ENCODE results near the gene B3GNT4. TPM values are rescaled to one million over a fixed set of nuclear protein-coding genes. Genes with fewer than 3 reads are reported as not detected.

Gene B3GNT4
- total and polyA plus RNA-seq, 2 donors (not counting 3 experiments of a cell fraction or from before 2014, with no cell fraction given) = 0.11 to 0.31 TPM

GRCh38 chr12:122225683-122226365 lies 22.3 kb downstream of the B3GNT4 start, which contains the start of gene DIABLO:
TSS of gene DIABLO (minus strand) at chr12:122226052. CDS start at chr12:122226014, 38 bp downstream.
- intact Hi-C loops (cut with micrococcal nuclease) = loop anchor here (1.0 to 5.0 kb wide), 2 partner anchors 40 to 526 kb away; partner anchors contain the start of genes DENR and VPS33A
- Histone ChIP-seq H3K9ac (replicated peaks; ENCODE audit: extremely low read depth, insufficient read depth, low read length) (peak within 1 kb of the TSS; percentile 93), H3K9me3 (replicated peaks; ENCODE audit: control insufficient read depth, insufficient read depth, low read length) (no peaks in the 10 kb centered on the region), H3K9me1 (replicated peaks; ENCODE audit: control insufficient read depth, extremely low read depth, insufficient read depth, low read length) (no peaks in the 10 kb centered on the region), H3K27me3 (ENCODE audit: control insufficient read depth in 2 of 2, insufficient read depth in 2 of 2, low read length in 2 of 2) (no peaks in the 10 kb centered on the region), H2AFZ (ENCODE audit: low read depth, low read length) (peak within 1 kb of the TSS; percentile 95), H3K4me3 (replicated peaks in 1 of 3; ENCODE audit: insufficient read depth in 1 of 3, low read depth in 1 of 3, low read length in 3 of 3) (peak within 1 kb of the TSS; percentile 71 to 100 (median 80)), H4K20me1 (replicated peaks; ENCODE audit: control insufficient read depth, extremely low read depth, insufficient read depth, low read length) (no peaks in the 10 kb centered on the region), H3K79me2 (ENCODE audit: control insufficient read depth, insufficient read depth, low read length) (peaks cover 34% of the 10 kb centered on the region), H3K36me3 (ENCODE audit: control insufficient read depth in 2 of 2, extremely low read depth in 1 of 2, insufficient read depth in 2 of 2, low read length in 2 of 2) (peaks cover 6 to 14% of the 10 kb centered on the region in 2 experiments), H3K4me2 (ENCODE audit: insufficient read depth, low read length) (peak within 1 kb of the TSS; percentile 68), H3K4me1 (ENCODE audit: control insufficient read depth, extremely low read depth, insufficient read depth, low read length) (peaks cover 10% of the 10 kb centered on the region), H3K27ac (ENCODE audit: insufficient read depth, low read depth, low read length) (peak within 1 kb of the TSS; percentile 90)
- DNase-seq (ENCODE audit: low read depth, low spot score) (peak; percentile 100), FAIRE-seq (peak; percentile 99)
- dilution Hi-C loops (cut with MboI; ENCODE audit: extremely low pct_ligation_motif_present, low sequenced_read_pairs) = no loop called here
- TF ChIP-seq POLR2AphosphoS5 (IDR thresholded peaks at IDR 0.05; ENCODE audit: insufficient read depth, low read depth, low read length) = peak; percentile 88
- no peak for TF ChIP-seq EZH2 (IDR thresholded peaks at IDR 0.05; ENCODE audit: borderline replicate concordance, low read depth, low read length, severe bottlenecking)
- peak; percentile 85 for TF ChIP-seq POLR2A (IDR thresholded peaks at IDR 0.05; ENCODE audit: low read depth, low read length)
- POLR2A ChIA-PET = interaction anchor here (0.6 kb wide), 1 partner anchor 424 kb away, joined by 4 read pairs; no protein-coding TSS in a partner anchor
- BruUV-seq (replicated peaks) = no TSS peak
- CTCF ChIA-PET = interaction anchor here (0.7 kb wide), 2 partner anchors 38 to 136 kb away, joined by 3 read pairs; no protein-coding TSS in a partner anchor

GRCh38 chr12:122226366-122227125 lies 23.0 kb downstream of the B3GNT4 start:
- Histone ChIP-seq H3K9ac (replicated peaks; ENCODE audit: extremely low read depth, insufficient read depth, low read length) (no peak overlapping the region), H3K4me1 (ENCODE audit: control insufficient read depth, extremely low read depth, insufficient read depth, low read length) (peaks cover 10% of the 10 kb centered on the region), H3K4me2 (ENCODE audit: insufficient read depth, low read length) (peak overlapping the region; percentile 0), H2AFZ (ENCODE audit: low read depth, low read length) (peak overlapping the region; percentile 42), H3K4me3 (replicated peaks in 1 of 3; ENCODE audit: insufficient read depth in 1 of 3, low read depth in 1 of 3, low read length in 3 of 3) (peak overlapping the region in 1 of 3 experiments; percentile 29), H3K27me3 (ENCODE audit: control insufficient read depth in 2 of 2, insufficient read depth in 2 of 2, low read length in 2 of 2) (no peaks in the 10 kb centered on the region), H3K9me1 (replicated peaks; ENCODE audit: control insufficient read depth, extremely low read depth, insufficient read depth, low read length) (no peaks in the 10 kb centered on the region), H3K79me2 (ENCODE audit: control insufficient read depth, insufficient read depth, low read length) (peaks cover 27% of the 10 kb centered on the region), H3K9me3 (replicated peaks; ENCODE audit: control insufficient read depth, insufficient read depth, low read length) (no peaks in the 10 kb centered on the region), H3K36me3 (ENCODE audit: control insufficient read depth in 2 of 2, extremely low read depth in 1 of 2, insufficient read depth in 2 of 2, low read length in 2 of 2) (peaks cover 4 to 10% of the 10 kb centered on the region in 2 experiments), H3K27ac (ENCODE audit: insufficient read depth, low read depth, low read length) (no peak overlapping the region), H4K20me1 (replicated peaks; ENCODE audit: control insufficient read depth, extremely low read depth, insufficient read depth, low read length) (no peaks in the 10 kb centered on the region)
- no peak for DNase-seq (ENCODE audit: low read depth, low spot score)
- no TSS peak for BruUV-seq (replicated peaks)
- intact Hi-C loops (cut with micrococcal nuclease) = loop anchor here (1.0 to 5.0 kb wide), 2 partner anchors 40 to 526 kb away; partner anchors contain the start of genes DENR and VPS33A
- ChIA-PET CTCF (interaction anchor here (0.7 to 1.7 kb wide), 4 partner anchors 14 to 137 kb away, joined by 3 to 5 read pairs (median 3); no protein-coding TSS in a partner anchor), POLR2A (interaction anchor here (0.6 kb wide), 1 partner anchor 425 kb away, joined by 4 read pairs; no protein-coding TSS in a partner anchor)
- dilution Hi-C loops (cut with MboI; ENCODE audit: extremely low pct_ligation_motif_present, low sequenced_read_pairs) = no loop called here
- TF ChIP-seq JUN (IDR thresholded peaks at IDR 0.05; ENCODE audit: borderline replicate concordance, insufficient read depth, insufficient read length, low read depth) (no peak), MAX (IDR thresholded peaks at IDR 0.05; ENCODE audit: insufficient read depth, insufficient read length) (peak; percentile 99), POLR2AphosphoS5 (IDR thresholded peaks at IDR 0.05; ENCODE audit: insufficient read depth, low read depth, low read length) (peak; percentile 41), POLR2A (IDR thresholded peaks at IDR 0.05; ENCODE audit: low read depth, low read length) (no peak), FOS (IDR thresholded peaks at IDR 0.05; ENCODE audit: borderline replicate concordance, insufficient read depth, low read length) (no peak), GATA2 (IDR thresholded peaks at IDR 0.05; ENCODE audit: insufficient read depth, insufficient read length, low read depth, low read length) (no peak), MYC (IDR thresholded peaks at IDR 0.05; ENCODE audit: low read depth, low read length) (no peak), EZH2 (IDR thresholded peaks at IDR 0.05; ENCODE audit: borderline replicate concordance, low read depth, low read length, severe bottlenecking) (no peak)
- TF ChIP-seq, protein P1, sequence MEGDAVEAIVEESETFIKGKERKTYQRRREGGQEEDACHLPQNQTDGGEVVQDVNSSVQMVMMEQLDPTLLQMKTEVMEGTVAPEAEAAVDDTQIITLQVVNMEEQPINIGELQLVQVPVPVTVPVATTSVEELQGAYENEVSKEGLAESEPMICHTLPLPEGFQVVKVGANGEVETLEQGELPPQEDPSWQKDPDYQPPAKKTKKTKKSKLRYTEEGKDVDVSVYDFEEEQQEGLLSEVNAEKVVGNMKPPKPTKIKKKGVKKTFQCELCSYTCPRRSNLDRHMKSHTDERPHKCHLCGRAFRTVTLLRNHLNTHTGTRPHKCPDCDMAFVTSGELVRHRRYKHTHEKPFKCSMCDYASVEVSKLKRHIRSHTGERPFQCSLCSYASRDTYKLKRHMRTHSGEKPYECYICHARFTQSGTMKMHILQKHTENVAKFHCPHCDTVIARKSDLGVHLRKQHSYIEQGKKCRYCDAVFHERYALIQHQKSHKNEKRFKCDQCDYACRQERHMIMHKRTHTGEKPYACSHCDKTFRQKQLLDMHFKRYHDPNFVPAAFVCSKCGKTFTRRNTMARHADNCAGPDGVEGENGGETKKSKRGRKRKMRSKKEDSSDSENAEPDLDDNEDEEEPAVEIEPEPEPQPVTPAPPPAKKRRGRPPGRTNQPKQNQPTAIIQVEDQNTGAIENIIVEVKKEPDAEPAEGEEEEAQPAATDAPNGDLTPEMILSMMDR (IDR thresholded peaks at IDR 0.05; ENCODE audit: extremely low read depth in 1 of 2, insufficient read depth in 1 of 2, low read depth in 1 of 2, low read length in 2 of 2) = no peak
- FAIRE-seq = no peak
